ENCODE data around the gene CAMTA1. TPM values are rescaled to one million over a fixed set of nuclear protein-coding genes. Genes with fewer than 3 reads are reported as not detected.

Gene CAMTA1
- total RNA-seq, 1 donor from 2014 or later: 160 TPM

DNA sequence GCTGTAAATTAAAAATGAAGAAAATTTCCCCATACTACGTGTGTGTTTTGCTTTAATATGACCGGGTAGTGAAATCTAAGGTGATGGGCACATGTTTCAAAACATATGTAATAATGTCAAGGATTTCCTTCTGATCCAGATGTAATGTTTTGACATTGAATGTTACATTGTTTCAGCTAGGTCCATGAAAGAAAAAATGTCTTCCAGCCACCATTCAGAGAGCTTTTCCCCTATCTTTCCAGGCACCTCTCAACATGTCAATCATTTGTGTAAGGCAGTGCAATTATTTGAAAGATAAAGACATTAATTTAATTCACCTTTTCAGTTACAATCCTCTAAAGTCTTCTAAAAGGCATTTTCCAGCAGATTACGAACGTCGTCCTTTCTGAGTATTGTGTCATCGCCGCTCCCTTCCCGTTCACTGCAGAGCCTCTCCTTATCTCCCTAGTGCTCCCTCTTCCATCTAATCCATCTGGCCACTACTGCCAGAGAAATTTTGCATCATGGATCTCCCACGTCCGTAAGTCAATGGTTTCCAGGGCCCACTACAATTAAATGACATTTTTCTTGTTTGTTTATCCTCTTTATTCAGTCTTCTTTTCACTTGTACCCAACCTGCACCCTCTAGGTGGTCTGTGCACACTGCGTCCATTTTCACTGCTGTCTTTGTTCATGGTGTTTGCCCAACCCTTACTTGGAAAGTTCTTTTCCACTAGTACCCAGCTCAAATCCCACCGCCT is 984.6 kb downstream of the CAMTA1 start:
- Histone ChIP-seq H3K27ac (replicated peaks) (peak overlapping the region; percentile 93), H3K9me3 (replicated peaks) (no peaks in the 10 kb centered on the region)

GRCh38 chr1:7770669-7770996 is 985.4 kb downstream of the CAMTA1 start:
- peaks cover 20% of the 10 kb centered on the region for H3K36me3 ChIP-seq
- intact Hi-C loops (cut with micrococcal nuclease): no loop called here
- peak overlapping the region; percentile 93 for H3K27ac ChIP-seq (replicated peaks)
- TF ChIP-seq CTCF (IDR thresholded peaks at IDR 0.05; ENCODE audit: borderline replicate concordance): no peak
- no peaks in the 10 kb centered on the region for H3K9me3 ChIP-seq (replicated peaks)
- H3K4me1 ChIP-seq: peaks cover 34% of the 10 kb centered on the region
- no peaks in the 10 kb centered on the region for H3K27me3 ChIP-seq (ENCODE audit: low read depth)
- DNase-seq: no peak
- peak overlapping the region; percentile 86 for H3K4me3 ChIP-seq

More for the DNA sequence above, 984.6 kb downstream of the CAMTA1 start:
- TF ChIP-seq CTCF (IDR thresholded peaks at IDR 0.05; ENCODE audit: borderline replicate concordance): no peak
- H3K4me3 ChIP-seq: no peak overlapping the region
- peaks cover 17% of the 10 kb centered on the region for H3K36me3 ChIP-seq
- H3K27me3 ChIP-seq (ENCODE audit: low read depth): no peaks in the 10 kb centered on the region
- DNase-seq: no peak
- peaks cover 34% of the 10 kb centered on the region for H3K4me1 ChIP-seq
- intact Hi-C loops (cut with micrococcal nuclease): no loop called here

DNA sequence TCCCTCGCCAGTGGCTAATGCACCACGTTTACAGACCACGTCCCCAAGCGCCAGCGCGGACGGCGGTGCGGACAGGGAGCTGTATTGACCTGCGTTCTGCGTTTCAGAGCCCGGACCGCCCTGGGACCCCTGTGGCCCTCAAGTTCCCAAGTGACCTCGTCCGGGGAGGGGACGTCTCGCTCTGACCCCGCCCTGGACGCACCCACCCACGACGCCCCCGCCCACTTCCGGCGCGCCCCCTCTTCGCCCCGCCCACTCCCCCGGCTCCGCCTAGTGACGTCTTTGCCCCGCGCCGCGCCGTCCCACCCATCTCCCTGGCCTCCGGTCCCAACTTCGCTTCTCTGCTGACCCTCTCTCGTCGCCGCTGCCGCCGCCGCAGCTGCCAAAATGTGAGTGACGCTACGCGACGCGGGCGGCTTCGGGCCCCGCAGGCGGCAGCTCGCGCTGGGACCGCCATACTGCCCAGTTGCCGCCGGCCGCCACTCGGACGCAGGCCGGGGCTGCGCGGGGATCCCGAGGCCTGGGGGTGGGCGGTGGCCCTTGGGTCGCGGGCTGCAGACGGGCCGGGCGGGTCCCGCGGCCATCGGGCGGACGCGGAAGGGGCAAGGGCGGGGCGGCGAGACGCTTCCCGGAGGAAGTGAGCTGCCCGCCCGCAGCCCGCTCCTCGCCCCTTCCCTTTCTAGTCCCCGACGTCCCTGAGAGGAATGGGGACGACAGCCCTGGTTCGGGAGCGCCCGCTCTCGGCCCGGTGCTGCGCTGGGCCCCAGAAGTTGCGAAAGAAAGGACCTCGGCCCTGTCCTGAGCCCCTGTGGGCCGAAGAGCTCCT is 986.0 kb downstream of the CAMTA1 start, which contains the start of gene VAMP3:
Gene VAMP3 (plus strand): TSS at position 300 of the 826 bp plus-strand sequence. CDS start 88 bp downstream, at position 388.
- peaks cover 34% of the 10 kb centered on the region for H3K4me1 ChIP-seq
- peaks cover 20% of the 10 kb centered on the region for H3K36me3 ChIP-seq
- H3K27ac ChIP-seq (replicated peaks): peak within 1 kb of the TSS; percentile 93
- peak; percentile 93 for DNase-seq
- H3K9me3 ChIP-seq (replicated peaks): no peaks in the 10 kb centered on the region
- H3K27me3 ChIP-seq (ENCODE audit: low read depth): no peaks in the 10 kb centered on the region
- no peak for TF ChIP-seq CTCF (IDR thresholded peaks at IDR 0.05; ENCODE audit: borderline replicate concordance)
- intact Hi-C loops (cut with micrococcal nuclease): no loop called here
- peak within 1 kb of the TSS; percentile 86 for H3K4me3 ChIP-seq

- intact Hi-C loops (cut with micrococcal nuclease): no loop called here
- Histone ChIP-seq H3K36me3 (peaks cover 22% of the 10 kb centered on the region), H3K27me3 (ENCODE audit: low read depth) (no peaks in the 10 kb centered on the region), H3K9me3 (replicated peaks) (no peaks in the 10 kb centered on the region), H3K4me3 (peak overlapping the region; percentile 86), H3K27ac (replicated peaks) (peak overlapping the region; percentile 93), H3K4me1 (peaks cover 34% of the 10 kb centered on the region)
- DNase-seq: no peak
- TF ChIP-seq CTCF (IDR thresholded peaks at IDR 0.05; ENCODE audit: borderline replicate concordance): no peak
Measured at GRCh38 chr1:7771823-7772299, 986.6 kb downstream of the CAMTA1 start.

DNA sequence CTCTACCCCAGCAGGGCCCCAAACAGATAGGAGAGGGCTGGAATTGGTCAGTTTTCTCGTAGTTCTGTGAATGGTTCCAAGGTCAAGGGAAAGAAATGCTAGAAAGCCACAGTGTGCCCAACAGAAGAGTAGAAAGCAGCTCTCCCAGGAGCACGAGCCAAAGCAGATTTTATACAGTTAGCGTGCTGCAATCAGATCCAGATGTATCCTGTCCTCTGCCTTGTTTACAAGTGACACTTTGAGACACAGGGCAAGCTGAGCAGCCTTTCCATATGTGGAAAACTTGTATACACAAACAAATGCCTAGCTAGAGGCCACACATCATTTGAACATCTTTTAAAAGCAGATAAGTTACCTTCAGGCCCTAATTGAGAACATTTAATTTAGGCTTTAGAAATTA is 992.3 kb downstream of the CAMTA1 start:
- H3K36me3 ChIP-seq: peaks cover 66% of the 10 kb centered on the region
- intact Hi-C loops (cut with micrococcal nuclease): no loop called here

More for the DNA sequence above, 992.3 kb downstream of the CAMTA1 start:
- Histone ChIP-seq H3K27ac (replicated peaks) (no peak overlapping the region), H3K4me1 (peaks cover 14% of the 10 kb centered on the region), H3K27me3 (ENCODE audit: low read depth) (no peaks in the 10 kb centered on the region), H3K9me3 (replicated peaks) (no peaks in the 10 kb centered on the region), H3K4me3 (no peak overlapping the region)
- DNase-seq: no peak
- TF ChIP-seq CTCF (IDR thresholded peaks at IDR 0.05; ENCODE audit: borderline replicate concordance): no peak

Data from left ventricle myocardium inferior (tissue), 1 donor.